Ishikawa (cell line): ENCODE measurements around the gene TAF11L7.
"Not testable (repeated sequence)": the region's sequence is repeated elsewhere in the genome, so short reads cannot be mapped to it uniquely, and the experiment has no call there.

Experiments used
- CEBPB ChIP-seq: IDR thresholded peaks from 2 replicates; pipeline ENCODE4 v1.6.1; 2012
- CREB1 ChIP-seq: IDR thresholded peaks from 2 replicates; pipeline ENCODE4 v1.6.1; 2012; ENCODE audit warnings: low read depth
- EGR1 ChIP-seq: IDR thresholded peaks from 2 replicates; pipeline ENCODE4 v1.6.1; 2012
- EP300 ChIP-seq: IDR thresholded peaks from 2 replicates; pipeline ENCODE4 v1.6.1; 2012; ENCODE audit warnings: borderline replicate concordance
- FOXM1 ChIP-seq: IDR thresholded peaks from 2 replicates; pipeline ENCODE4 v1.6.1; 2012; ENCODE audit warnings: low read depth, borderline replicate concordance
- MAX ChIP-seq: IDR thresholded peaks from 2 replicates; pipeline ENCODE4 v1.6.1; 2012
- NFIC ChIP-seq: IDR thresholded peaks from 2 replicates; pipeline ENCODE4 v1.6.1; 2012
- RAD21 ChIP-seq: IDR thresholded peaks from 2 replicates; pipeline ENCODE4 v1.6.1; 2012; ENCODE audit warnings: low read depth
- REST ChIP-seq: IDR thresholded peaks from 2 replicates; pipeline ENCODE4 v1.6.1; 2012; ENCODE audit warnings: low read depth, mild to moderate bottlenecking
- TAF1 ChIP-seq: IDR thresholded peaks from 2 replicates; pipeline ENCODE4 v1.6.1; 2012; ENCODE audit warnings: low read depth, mild to moderate bottlenecking
- TCF12 ChIP-seq: IDR thresholded peaks from 2 replicates; pipeline ENCODE4 v1.6.1; 2012; ENCODE audit warnings: low read depth
- TEAD4 ChIP-seq: IDR thresholded peaks from 2 replicates; pipeline ENCODE4 v1.6.1; 2012
- USF1 ChIP-seq: IDR thresholded peaks from 2 replicates; pipeline ENCODE4 v1.6.1; 2012
- YY1 ChIP-seq: IDR thresholded peaks from 2 replicates; pipeline ENCODE4 v1.6.1; 2012; ENCODE audit warnings: low read depth
- ZBTB7A ChIP-seq: IDR thresholded peaks from 2 replicates; pipeline ENCODE4 v1.6.1; 2012; ENCODE audit warnings: low read depth

Gene TAF11L7

GRCh38 chr5:17585658-17586057, at the start of gene TAF11L7:
TAF11L7 (minus strand) TSS chr5:17585758.
- not testable (repeated sequence) for TF ChIP-seq YY1, EP300, CEBPB

- TF ChIP-seq EP300, result no peak
- no peak for TF ChIP-seq CEBPB
- TF ChIP-seq NFIC, result no peak
- TF ChIP-seq YY1, result no peak
- TF ChIP-seq ZBTB7A, result no peak
- TF ChIP-seq RAD21, result no peak
- TF ChIP-seq CREB1, result no peak
- TF ChIP-seq TAF1, result no peak
- TF ChIP-seq TCF12, result no peak
Observed at GRCh38 chr5:17634160-17634559, 48.6 kb upstream of the TAF11L7 start, which contains the start of gene TAF11L14. TAF11L14 (plus strand) TSS chr5:17634460.

GRCh38 chr5:17631788-17632187, 46.2 kb upstream of the TAF11L7 start, which contains the start of gene TAF11L13:
TAF11L13 (plus strand) TSS chr5:17632088.
- not testable (repeated sequence) for TF ChIP-seq RAD21, CREB1, USF1

GRCh38 chr5:17625686-17626085, 40.1 kb upstream of the TAF11L7 start:
- no peak for TF ChIP-seq CREB1
- no peak for TF ChIP-seq EGR1
- no peak for TF ChIP-seq ZBTB7A
- TF ChIP-seq REST, result no peak
- no peak for TF ChIP-seq TCF12
- no peak for TF ChIP-seq MAX
- no peak for TF ChIP-seq CEBPB
- TF ChIP-seq FOXM1, result no peak
- no peak for TF ChIP-seq TEAD4
- TF ChIP-seq RAD21, result no peak
- no peak for TF ChIP-seq EP300
- no peak for TF ChIP-seq TAF1
- TF ChIP-seq NFIC, result no peak
- no peak for TF ChIP-seq YY1

- TF ChIP-seq TAF1, result no peak
- TF ChIP-seq EGR1, result no peak
- no peak for TF ChIP-seq ZBTB7A
Observed at GRCh38 chr5:17620627-17621026, 35.1 kb upstream of the TAF11L7 start.

GRCh38 chr5:17619354-17619753, 33.8 kb upstream of the TAF11L7 start:
- TF ChIP-seq CREB1 (no peak), EGR1 (no peak), FOXM1 (no peak), REST (no peak), TAF1 (no peak), TEAD4 (no peak)

- TF ChIP-seq FOXM1 (no peak), TEAD4 (no peak), TCF12 (no peak), CEBPB (no peak), TAF1 (no peak), NFIC (no peak), EGR1 (no peak), RAD21 (no peak), USF1 (no peak), YY1 (no peak), ZBTB7A (no peak), REST (no peak), CREB1 (no peak), MAX (no peak)
Observed at GRCh38 chr5:17614872-17615605, 29.5 kb upstream of the TAF11L7 start.
